Suprapubic skin (tissue), 3 donors: ENCODE data around the gene TAS1R1.

ENCODE experiments used
- CTCF ChIP-seq, 2 donors: fragments of 200-600 bp in 1 of 2; fragments of 450-650 bp in 1 of 2; sonication (generic) in 1 of 2; IDR thresholded peaks; one replicate each; pipeline ENCODE4 v1.5.1; 2016 to 2019; ENCODE audit warnings: antibody characterized with exemption in 2 of 2, mild to moderate bottlenecking in 1 of 2, moderate library complexity in 1 of 2
- POLR2A ChIP-seq, 2 donors: fragments of 450-650 bp; IDR thresholded peaks; one replicate each; pipeline ENCODE4 v1.6.1; 2017; ENCODE audit warnings: antibody characterized with exemption in 2 of 2, mild to moderate bottlenecking in 2 of 2, moderate library complexity in 2 of 2

GRCh38 chr1:6603915-6604558 lies 48.9 kb downstream of the TAS1R1 start:
- TF ChIP-seq CTCF (IDR thresholded peaks at IDR 0.05) (peak in 1 of 2 donors; percentile 6), POLR2A (IDR thresholded peaks at IDR 0.05) (no peak)
